GM18519 (cell line): Measurements from ENCODE around the gene SCNM1.
"Not testable (repeated sequence)": the region's sequence is repeated elsewhere in the genome, so short reads cannot be mapped to it uniquely, and the experiment has no call there.

Experiments used
- ATAC-seq: cut with Tn5 transposase; IDR thresholded peaks from one replicate; pipeline ENCODE4 v1.9.1; 2021; ENCODE audit warnings: mild to moderate bottlenecking, moderate library complexity; ENCODE audit not compliant: unreplicated experiment, low FRiP score

Gene SCNM1

DNA sequence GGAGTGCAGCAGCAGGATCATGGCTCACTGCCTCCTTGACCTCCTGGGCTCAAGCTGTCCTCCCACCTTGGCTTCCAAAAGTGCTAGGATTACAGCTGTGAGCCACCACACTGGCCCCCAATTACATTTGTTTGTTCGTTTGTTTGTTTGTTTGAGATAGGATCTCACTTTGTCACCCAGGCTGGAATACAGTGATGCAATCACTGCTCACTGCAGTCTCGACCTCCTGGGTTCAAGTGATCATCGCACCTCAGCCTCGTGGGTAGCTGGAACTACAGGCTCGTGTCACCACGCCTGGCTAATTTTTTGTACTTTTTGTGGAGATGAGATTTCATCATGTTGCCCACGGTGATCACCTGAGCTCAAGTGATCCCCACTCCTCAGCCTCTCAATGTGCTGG is 26.1 kb downstream of the SCNM1 start:
- no peak for ATAC-seq

DNA sequence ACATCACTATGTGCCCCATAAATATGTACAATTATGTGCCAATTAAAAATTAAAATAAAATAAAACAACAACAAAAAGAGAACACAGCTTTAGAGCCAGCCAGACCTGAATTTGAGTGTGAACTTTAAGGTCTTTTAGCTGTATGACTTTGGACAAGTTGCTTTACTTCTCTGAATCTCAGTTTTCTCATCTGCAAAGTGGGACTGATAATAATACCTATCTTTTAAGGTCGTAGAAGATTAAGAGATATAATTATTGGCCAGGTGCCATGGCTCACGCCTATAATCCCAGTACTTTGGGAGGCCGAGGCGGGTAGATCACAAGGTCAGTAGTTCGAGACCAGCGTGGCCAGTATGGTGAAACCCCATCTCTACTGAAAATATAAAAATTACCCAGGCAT is 27.4 kb downstream of the SCNM1 start:
- no peak for ATAC-seq

DNA sequence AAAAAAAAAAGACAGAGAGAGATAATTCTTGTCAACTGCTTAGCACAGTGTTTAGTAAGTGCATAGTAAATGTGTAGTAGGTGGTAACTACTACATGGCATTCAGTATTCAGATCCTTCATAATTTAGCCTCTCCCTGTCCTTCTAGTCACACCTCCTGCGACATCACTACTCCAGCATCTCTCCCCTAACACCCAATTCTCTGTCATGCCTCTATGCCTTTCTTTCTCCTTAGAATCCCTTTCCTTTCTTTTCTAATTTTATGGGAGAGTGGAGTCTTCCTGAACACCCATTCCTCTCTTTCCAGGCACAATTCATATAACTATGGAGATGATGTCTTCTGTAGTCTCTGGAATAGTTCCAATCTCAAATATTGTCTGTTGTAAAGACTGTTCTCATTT is 27.9 kb downstream of the SCNM1 start:
- ATAC-seq = no peak

DNA sequence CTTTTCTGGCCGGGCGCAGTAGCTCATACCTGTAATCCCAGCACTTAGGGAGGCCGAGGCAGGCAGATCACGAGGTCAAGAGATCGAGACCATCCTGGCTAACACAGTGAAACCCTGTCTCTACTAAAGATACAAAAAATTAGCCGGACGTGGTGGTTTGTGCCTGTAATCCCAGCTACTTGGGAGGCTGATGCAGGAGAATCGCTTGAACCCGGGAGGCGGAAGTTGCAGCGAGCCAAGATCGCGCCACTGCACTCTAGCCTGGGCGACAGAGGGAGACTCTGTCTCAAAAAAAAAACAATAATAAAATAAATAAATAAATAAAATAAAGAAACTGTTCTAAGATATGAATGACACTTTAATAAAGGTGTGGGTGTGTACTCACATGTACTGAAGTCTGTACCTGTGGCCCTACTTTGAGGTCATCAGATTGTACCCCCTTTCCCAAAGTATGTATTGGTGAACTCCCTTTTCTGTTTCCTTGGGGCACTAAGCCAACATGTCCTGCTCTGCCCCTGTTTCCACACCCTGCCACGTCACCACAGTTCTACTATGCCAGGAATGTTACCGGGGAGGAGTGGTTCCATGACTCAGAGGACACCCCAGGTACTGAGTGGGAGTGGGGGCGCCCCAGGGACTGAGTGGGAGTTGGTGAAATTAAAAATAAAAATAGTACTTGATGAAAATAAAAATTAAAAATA is 29.1 kb downstream of the SCNM1 start:
- not testable (repeated sequence) for ATAC-seq

DNA sequence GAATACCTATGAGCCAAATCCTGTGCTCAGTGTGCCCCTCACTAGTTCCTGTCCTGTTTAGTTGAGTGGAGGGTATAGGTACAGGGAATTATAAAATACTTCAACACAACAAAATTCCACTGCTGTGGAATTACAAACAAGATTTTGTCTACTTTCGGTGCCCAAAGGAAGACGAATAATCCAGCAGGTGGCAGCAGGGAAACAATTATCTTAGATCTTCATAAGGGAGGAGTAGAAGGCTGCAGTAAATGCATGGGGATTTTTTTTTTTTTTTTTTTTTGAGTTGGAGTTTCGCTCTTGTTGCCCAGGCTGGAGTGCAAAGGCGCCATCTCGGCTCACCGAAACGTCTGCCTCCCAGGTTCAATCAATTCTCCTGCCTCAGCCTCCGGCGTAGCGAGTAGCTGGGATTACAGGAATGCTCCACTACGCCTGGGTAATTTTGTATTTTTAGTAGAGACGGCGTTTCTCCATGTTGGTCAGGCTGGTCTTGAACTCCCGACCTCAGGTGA is 30.4 kb downstream of the SCNM1 start:
- no peak for ATAC-seq

DNA sequence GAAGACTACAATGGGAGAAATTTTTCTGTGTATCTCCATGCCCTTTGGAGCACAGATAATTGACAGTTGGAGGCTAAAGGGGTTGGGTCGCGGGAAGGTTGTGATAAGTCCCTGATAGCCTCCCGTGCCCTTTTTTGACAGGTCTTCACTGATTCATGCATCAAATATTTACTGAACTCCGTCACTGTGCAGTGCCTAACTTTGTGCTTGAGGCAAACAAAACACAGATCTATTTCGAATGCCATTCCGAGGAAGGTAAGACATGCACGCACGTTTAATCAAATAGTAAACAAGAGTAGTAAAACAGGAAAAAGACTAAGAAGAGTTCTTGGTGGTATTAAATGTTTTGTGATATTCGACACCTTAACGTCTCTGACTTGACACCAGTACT is 31.9 kb downstream of the SCNM1 start:
- no peak for ATAC-seq

DNA sequence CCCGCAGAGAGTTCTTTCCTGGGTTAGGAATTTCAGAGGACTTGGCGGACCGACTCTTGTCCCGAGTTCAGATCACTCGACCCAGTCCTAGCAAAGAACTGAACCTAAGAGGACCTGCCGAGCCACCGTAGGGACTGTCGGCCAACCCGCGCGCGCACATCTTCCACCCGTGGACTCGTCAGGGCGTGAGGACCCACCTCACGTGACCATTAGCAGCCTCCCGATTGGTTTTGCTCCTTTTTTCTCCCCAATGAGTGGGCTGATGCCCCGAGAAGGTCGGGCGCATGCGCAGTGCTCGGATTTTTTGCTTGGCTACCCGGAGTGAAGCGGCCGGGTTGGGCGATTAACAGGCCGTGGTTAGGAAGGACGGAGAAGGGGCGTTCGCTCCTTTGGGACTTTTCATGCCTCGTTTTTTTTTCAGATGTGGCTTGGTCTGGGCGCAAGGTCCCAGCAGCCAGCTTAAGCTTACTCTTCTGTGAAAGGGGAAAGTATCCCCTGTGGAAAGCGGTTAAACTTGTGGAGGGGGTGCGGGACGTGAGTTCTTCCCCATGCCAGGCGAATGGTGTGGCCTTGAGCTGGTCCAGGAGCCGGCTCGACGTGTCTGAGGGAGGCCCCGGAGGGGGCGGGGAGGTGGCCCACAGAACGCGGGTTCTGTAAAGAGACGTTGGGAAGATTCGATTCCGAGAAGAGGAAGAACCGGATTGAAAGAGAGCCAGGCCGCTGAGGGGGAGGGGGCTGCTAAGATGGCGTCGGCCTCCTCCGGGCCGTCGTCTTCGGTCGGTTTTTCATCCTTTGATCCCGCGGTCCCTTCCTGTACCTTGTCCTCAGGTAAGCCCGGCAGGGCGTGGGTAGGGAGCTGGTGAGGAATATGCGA is 32.5 kb downstream of the SCNM1 start, which contains the start of gene PIP5K1A:
PIP5K1A (plus strand) TSS at position 299 of the 874 bp plus-strand sequence; CDS start at position 744, 445 bp downstream.
- ATAC-seq = peak; percentile 64

DNA sequence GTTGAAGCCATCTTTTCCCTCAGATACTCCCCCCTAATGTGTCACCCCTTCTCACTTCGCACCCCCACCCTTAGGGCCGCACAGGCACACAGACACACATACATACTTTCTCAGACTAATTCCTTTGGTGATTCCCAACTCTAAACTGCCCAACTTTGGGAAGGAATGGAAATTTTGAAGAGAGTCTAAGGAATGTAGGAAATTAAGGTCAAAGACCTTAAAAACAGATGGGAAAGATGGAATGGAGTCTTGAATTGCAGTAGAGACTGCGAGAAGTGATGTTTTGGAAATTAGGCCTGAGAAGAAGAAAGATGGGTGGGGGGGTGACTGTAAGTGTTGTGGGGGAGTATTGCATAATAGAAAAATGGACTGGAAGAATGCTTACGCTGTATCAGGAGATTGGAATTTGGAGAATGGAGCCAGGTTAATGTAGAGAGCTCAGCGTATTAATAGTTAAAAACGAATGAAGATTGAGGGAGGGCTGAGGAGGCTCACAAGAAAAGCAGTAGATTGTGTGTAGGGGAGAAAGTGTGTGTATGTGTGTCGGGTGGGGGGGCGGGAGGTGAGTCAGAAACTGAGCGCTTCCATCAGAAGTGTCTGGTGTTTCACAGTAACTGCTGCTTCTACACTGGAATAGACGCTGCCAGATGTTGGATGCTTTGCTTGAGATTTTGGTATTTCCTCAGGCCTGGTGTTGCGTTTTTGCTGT is 34.1 kb downstream of the SCNM1 start:
- no peak for ATAC-seq

DNA sequence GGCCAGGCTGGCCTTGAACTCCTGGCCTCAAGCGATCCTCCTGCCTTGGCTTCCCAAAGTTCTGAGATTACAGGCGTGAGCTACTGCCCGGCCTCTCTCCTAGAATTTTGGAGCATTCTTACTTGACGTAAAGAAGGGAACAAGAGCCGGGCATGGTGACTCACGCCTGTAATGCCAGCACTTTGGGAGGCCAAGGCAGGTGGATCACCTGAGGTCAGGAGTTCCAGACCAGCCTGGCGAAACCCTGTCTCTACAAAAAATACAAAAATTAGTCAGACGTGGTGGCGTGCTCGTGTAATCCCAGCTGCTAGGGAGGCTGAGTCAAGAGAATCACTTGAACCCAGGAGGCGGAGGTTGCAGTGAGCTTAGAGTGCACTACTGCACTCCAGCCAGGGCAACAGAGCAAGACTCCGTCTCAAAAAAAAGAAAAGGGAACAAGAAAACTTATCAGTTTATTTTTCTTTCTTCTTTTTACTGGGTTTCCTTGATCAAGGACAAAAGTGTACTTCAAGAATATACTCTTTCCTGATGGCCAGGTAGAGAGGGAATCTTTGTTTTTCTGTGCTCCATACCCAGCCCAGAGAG is 39.5 kb downstream of the SCNM1 start:
- not testable (repeated sequence) for ATAC-seq

DNA sequence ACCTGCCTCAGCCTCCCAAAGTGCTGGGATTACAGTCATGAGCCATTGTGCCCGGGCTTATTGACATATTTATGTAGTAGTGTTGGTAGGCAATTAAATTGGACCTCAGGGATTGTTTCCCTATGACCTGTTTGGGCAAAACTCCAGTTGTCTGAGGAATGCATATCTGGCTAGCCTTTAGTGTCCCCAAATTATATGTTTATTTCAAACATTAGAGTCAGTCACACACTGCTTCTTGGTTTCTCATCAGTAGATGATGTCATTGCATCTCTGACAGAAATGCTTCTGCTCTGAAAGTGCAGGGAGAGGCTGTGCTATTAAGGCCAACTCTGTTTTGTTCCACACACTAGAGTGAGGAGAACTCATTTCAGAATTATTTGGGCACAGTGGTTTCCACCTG is 44.9 kb downstream of the SCNM1 start:
- ATAC-seq = no peak

DNA sequence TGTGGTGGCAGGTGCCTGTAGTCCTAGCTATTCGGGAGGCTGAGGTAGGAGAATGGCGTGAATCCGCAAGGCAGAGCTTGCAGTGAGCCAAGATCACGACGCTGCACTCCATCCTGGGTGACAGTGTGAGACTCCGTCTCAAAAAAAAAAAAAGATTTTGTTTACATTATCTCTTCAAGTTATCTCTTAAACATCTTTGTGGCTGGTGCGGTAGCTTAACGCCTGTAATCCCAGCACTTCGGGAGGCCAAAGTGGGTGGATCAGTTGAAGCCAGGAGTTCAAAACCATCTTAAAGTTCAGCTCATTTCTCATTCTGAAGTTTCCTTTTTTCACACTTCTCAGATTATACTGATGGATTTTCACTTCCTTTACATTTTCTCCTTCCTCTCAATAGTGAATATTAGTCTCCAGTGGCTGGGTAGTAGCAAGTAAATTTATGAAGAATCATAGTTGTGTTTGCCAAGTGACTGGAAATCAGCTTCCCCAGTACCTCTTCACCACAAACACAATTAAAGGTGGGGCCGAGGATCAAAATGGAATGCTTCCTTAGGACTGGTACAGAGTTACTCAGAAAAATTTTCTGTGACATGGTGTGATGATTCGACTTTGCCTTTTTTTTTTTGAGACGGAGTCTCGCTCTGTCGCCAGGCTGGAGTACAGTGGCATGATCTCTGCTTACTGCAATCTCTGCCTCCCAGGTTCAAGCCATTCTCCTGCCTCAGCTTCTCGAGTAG is 46.2 kb downstream of the SCNM1 start:
- ATAC-seq = no peak

DNA sequence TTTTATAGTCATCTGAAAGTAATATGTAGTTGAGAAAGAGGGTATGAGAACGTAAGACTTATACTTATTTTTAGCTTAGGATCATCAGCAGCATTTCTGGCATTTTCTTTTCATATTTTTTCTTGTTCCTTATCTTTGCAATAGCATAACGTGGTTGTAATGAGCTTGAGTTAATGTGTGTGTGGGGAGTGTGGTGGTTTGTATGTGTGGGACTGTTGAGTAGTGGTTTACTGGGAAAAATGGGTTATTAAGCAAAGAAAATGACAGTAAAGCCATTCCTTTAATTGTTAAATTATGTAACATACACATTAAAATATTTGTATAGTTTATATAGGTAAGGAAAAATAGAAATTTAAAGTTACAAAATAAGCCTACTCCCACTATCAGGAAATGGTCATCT is 47.6 kb downstream of the SCNM1 start:
- ATAC-seq = no peak
